BE2C (cell line): Measurements from ENCODE around the gene TXNDC17.

Experiments
- DNase-seq: peaks from one replicate; pipeline ENCODE4 v3.0.0-alpha.2; 2020
- H3K27me3 ChIP-seq: fragments of 250-450 bp; sonication (Bioruptor Pico); 2 replicates; pipeline ENCODE4 v1.5.1; 2020; ENCODE audit warnings: mild to moderate bottlenecking
- H3K36me3 ChIP-seq: fragments of 250-450 bp; sonication (Bioruptor Pico); 2 replicates; pipeline ENCODE4 v1.5.1; 2020; ENCODE audit warnings: mild to moderate bottlenecking
- H3K4me1 ChIP-seq: fragments of 250-450 bp; sonication (Bioruptor Pico); 2 replicates; pipeline ENCODE4 v1.5.1; 2020
- H3K4me3 ChIP-seq: 2 replicates; pipeline ENCODE4 v1.5.1; 2011; ENCODE audit warnings: low read depth, low read length
- H3K9me3 ChIP-seq: fragments of 250-450 bp; sonication (Bioruptor Pico); 2 replicates; pipeline ENCODE4 v1.5.1; 2020
- CTCF ChIP-seq: IDR thresholded peaks from 2 replicates; pipeline ENCODE4 v1.5.1; 2012; ENCODE audit warnings: mild to moderate bottlenecking, low read depth, low read length

Gene TXNDC17

GRCh38 chr17:6666557-6666956, 25.7 kb downstream of the TXNDC17 start:
- H3K27me3 ChIP-seq: peaks cover 3% of the 10 kb centered on the region; the same call in 1 of the 2 replicates
- no peaks in the 10 kb centered on the region for H3K4me1 ChIP-seq
- no peaks in the 10 kb centered on the region for H3K36me3 ChIP-seq
- no peak for DNase-seq
- no peaks in the 10 kb centered on the region for H3K9me3 ChIP-seq
- H3K4me3 ChIP-seq: no peak overlapping the region
- no peak for TF ChIP-seq CTCF

GRCh38 chr17:6667516-6667915, 26.7 kb downstream of the TXNDC17 start:
- Histone ChIP-seq H3K4me1 (no peaks in the 10 kb centered on the region), H3K9me3 (no peaks in the 10 kb centered on the region), H3K36me3 (no peaks in the 10 kb centered on the region), H3K27me3 (peaks cover 3% of the 10 kb centered on the region; the same call in 1 of the 2 replicates), H3K4me3 (no peak overlapping the region)
- TF ChIP-seq CTCF: no peak
- no peak for DNase-seq

GRCh38 chr17:6668219-6668618, 27.4 kb downstream of the TXNDC17 start:
- no peak for DNase-seq
- Histone ChIP-seq H3K4me1 (no peaks in the 10 kb centered on the region), H3K27me3 (peaks cover 3% of the 10 kb centered on the region; the same call in 1 of the 2 replicates), H3K36me3 (no peaks in the 10 kb centered on the region), H3K4me3 (no peak overlapping the region), H3K9me3 (no peaks in the 10 kb centered on the region)
- TF ChIP-seq CTCF: no peak

GRCh38 chr17:6668727-6669425, 28.0 kb downstream of the TXNDC17 start:
- no peak for TF ChIP-seq CTCF
- Histone ChIP-seq H3K4me1 (no peaks in the 10 kb centered on the region), H3K9me3 (no peaks in the 10 kb centered on the region), H3K27me3 (peaks cover 3% of the 10 kb centered on the region; the same call in 1 of the 2 replicates), H3K36me3 (no peaks in the 10 kb centered on the region), H3K4me3 (no peak overlapping the region)
- DNase-seq: no peak

GRCh38 chr17:6669479-6670212, 28.8 kb downstream of the TXNDC17 start:
- no peak for TF ChIP-seq CTCF
- no peak for DNase-seq
- no peaks in the 10 kb centered on the region for H3K4me1 ChIP-seq
- no peaks in the 10 kb centered on the region for H3K36me3 ChIP-seq
- H3K4me3 ChIP-seq: no peak overlapping the region
- no peaks in the 10 kb centered on the region for H3K9me3 ChIP-seq
- peaks cover 3% of the 10 kb centered on the region; the same call in 1 of the 2 replicates for H3K27me3 ChIP-seq

- no peaks in the 10 kb centered on the region for H3K9me3 ChIP-seq
- H3K4me3 ChIP-seq: no peak overlapping the region
- no peak for DNase-seq
- H3K4me1 ChIP-seq: no peaks in the 10 kb centered on the region
- no peak for TF ChIP-seq CTCF
- H3K27me3 ChIP-seq: peaks cover 3% of the 10 kb centered on the region; the same call in 1 of the 2 replicates
- no peaks in the 10 kb centered on the region for H3K36me3 ChIP-seq
Measured at GRCh38 chr17:6670571-6670970, 29.7 kb downstream of the TXNDC17 start.
